ENCODE results near the gene LGR6. TPM values are rescaled to one million over a fixed set of nuclear protein-coding genes. Genes with fewer than 3 reads are reported as not detected.

The LGR6 gene
- total RNA-seq, 1 experiment from 2014 or later: 0.08 TPM

DNA sequence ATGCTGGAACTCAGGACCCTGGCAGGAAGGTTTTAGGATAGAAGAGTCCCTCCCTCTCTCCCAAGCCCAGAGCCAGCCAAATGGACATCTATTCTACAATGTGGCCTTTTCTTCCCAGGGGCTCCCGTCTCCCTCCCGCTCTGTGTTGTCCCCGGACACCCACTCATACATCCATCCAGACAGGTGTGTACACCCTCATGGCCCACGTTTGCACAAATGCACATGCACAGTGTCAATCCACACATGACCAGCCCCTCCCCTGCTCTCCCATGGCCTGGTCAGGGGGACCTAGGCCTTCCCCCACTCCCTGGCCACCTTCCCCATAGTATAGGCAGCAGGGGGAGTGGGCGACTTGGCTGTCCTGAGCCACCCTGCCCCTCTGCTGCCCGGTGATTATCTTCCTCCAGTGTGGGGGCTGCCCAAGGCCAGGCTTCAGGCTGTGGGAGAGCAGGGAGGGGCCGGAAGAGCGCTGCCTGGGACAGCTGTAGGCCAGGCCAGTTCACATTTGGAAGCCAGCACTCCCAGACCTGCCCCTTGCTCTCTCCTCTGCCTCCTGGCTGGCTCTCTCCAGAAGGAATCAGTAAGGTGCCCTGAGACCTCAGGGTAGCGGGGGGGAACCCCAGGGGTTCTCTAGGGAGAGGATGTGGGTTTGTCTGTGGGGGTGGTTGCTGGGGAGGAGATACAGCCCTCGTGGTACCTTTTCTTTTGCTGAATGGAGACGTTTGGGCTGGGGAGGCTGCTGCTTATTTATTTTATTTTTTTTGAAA is 29.1 kb upstream of the LGR6 start:
- intact Hi-C loops (cut with micrococcal nuclease; ENCODE audit: unreplicated experiment) (no loop called here), in situ Hi-C loops (cut with HindIII; ENCODE audit: low pct_unique_long_range_greater_than_20kb, low sequenced_read_pairs) (no loop called here)
- Histone ChIP-seq H3K9me3 (ENCODE audit: control insufficient read depth, insufficient read depth, low read depth, low read length) (no peaks in the 10 kb centered on the region), H3K4me1 (ENCODE audit: control insufficient read depth, insufficient read depth, low read length) (no peaks in the 10 kb centered on the region), H3K4me3 (ENCODE audit: low read depth in 2 of 2, low read length in 2 of 2) (no peak overlapping the region), H3K27ac (ENCODE audit: low read length) (no peak overlapping the region), H3K36me3 (ENCODE audit: control insufficient read depth, insufficient read depth, low read length) (no peaks in the 10 kb centered on the region), H3K27me3 (ENCODE audit: control insufficient read depth, insufficient read depth, low read length) (no peaks in the 10 kb centered on the region)
- BruUV-seq (replicated peaks): no TSS peak
- ChIA-PET POLR2A (no interaction called here), CTCF (no interaction called here)
- DNase-seq (ENCODE audit: low read depth, low spot score) (no peak), ATAC-seq (no peak)
- TF ChIP-seq, protein P1, sequence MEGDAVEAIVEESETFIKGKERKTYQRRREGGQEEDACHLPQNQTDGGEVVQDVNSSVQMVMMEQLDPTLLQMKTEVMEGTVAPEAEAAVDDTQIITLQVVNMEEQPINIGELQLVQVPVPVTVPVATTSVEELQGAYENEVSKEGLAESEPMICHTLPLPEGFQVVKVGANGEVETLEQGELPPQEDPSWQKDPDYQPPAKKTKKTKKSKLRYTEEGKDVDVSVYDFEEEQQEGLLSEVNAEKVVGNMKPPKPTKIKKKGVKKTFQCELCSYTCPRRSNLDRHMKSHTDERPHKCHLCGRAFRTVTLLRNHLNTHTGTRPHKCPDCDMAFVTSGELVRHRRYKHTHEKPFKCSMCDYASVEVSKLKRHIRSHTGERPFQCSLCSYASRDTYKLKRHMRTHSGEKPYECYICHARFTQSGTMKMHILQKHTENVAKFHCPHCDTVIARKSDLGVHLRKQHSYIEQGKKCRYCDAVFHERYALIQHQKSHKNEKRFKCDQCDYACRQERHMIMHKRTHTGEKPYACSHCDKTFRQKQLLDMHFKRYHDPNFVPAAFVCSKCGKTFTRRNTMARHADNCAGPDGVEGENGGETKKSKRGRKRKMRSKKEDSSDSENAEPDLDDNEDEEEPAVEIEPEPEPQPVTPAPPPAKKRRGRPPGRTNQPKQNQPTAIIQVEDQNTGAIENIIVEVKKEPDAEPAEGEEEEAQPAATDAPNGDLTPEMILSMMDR (IDR thresholded peaks at IDR 0.05): no peak
- TF ChIP-seq, protein P2, sequence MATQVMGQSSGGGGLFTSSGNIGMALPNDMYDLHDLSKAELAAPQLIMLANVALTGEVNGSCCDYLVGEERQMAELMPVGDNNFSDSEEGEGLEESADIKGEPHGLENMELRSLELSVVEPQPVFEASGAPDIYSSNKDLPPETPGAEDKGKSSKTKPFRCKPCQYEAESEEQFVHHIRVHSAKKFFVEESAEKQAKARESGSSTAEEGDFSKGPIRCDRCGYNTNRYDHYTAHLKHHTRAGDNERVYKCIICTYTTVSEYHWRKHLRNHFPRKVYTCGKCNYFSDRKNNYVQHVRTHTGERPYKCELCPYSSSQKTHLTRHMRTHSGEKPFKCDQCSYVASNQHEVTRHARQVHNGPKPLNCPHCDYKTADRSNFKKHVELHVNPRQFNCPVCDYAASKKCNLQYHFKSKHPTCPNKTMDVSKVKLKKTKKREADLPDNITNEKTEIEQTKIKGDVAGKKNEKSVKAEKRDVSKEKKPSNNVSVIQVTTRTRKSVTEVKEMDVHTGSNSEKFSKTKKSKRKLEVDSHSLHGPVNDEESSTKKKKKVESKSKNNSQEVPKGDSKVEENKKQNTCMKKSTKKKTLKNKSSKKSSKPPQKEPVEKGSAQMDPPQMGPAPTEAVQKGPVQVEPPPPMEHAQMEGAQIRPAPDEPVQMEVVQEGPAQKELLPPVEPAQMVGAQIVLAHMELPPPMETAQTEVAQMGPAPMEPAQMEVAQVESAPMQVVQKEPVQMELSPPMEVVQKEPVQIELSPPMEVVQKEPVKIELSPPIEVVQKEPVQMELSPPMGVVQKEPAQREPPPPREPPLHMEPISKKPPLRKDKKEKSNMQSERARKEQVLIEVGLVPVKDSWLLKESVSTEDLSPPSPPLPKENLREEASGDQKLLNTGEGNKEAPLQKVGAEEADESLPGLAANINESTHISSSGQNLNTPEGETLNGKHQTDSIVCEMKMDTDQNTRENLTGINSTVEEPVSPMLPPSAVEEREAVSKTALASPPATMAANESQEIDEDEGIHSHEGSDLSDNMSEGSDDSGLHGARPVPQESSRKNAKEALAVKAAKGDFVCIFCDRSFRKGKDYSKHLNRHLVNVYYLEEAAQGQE (IDR thresholded peaks at IDR 0.05; ENCODE audit: insufficient read depth in 1 of 2, low read depth in 2 of 2, low read length in 1 of 2): no peak
- TF ChIP-seq POLR2AphosphoS5 (IDR thresholded peaks at IDR 0.05; ENCODE audit: low read depth, low read length) (no peak), TCF7L2 (IDR thresholded peaks at IDR 0.05; ENCODE audit: low read depth, low read length) (no peak), SIN3A (IDR thresholded peaks at IDR 0.05; ENCODE audit: borderline replicate concordance, insufficient read depth, low read depth, low read length) (no peak)

DNA sequence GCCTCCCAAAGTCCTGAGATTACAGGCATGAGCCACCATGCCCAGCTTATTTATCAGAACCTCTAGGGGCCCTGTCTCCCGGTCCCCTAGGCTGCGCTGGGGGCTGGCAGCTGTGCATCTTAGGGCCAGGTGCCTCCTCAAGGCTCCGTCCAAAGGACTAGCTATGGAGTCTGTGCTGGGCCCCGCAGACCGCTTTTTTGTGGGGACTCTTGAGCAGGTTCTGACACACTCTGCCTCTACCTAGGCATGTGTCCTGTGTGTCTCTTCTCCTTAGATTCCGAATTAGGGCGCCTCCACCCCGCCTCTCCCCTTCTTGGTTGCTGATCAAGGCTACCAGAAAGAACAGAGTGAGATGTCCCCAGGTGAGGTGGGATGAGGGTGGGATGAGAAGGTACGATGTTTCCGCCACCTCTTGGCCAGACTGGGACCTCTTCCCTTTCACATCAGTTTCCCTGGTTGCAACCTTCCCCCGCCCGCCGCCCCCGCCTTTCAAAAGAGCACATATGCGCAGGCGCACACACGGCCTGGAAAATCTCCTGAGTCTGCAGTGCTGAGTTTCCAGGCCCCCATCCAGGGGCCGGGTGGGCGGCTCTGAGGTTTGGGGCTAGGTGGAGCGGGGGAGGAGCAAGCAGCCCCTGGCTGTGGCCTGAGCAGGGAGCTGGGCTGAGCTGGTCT is 28.2 kb upstream of the LGR6 start:
- ATAC-seq (no peak), DNase-seq (ENCODE audit: low read depth, low spot score) (no peak)
- no peaks in the 10 kb centered on the region for H3K9me3 ChIP-seq (ENCODE audit: control insufficient read depth, insufficient read depth, low read depth, low read length)
- intact Hi-C loops (cut with micrococcal nuclease; ENCODE audit: unreplicated experiment) (no loop called here), in situ Hi-C loops (cut with HindIII; ENCODE audit: low pct_unique_long_range_greater_than_20kb, low sequenced_read_pairs) (no loop called here)
- BruUV-seq (replicated peaks): no TSS peak
- no peaks in the 10 kb centered on the region for H3K27me3 ChIP-seq (ENCODE audit: control insufficient read depth, insufficient read depth, low read length)
- H3K36me3 ChIP-seq (ENCODE audit: control insufficient read depth, insufficient read depth, low read length): no peaks in the 10 kb centered on the region
- no peaks in the 10 kb centered on the region for H3K4me1 ChIP-seq (ENCODE audit: control insufficient read depth, insufficient read depth, low read length)
- TF ChIP-seq, protein P1 (IDR thresholded peaks at IDR 0.05): no peak
- TF ChIP-seq TCF7L2 (IDR thresholded peaks at IDR 0.05; ENCODE audit: low read depth, low read length): no peak
- no peak overlapping the region for H3K4me3 ChIP-seq (ENCODE audit: low read depth in 2 of 2, low read length in 2 of 2)
- POLR2A ChIA-PET: no interaction called here
- no peak overlapping the region for H3K27ac ChIP-seq (ENCODE audit: low read length)
- CTCF ChIA-PET: no interaction called here

All from Panc1 (cell line).